Esophagus muscularis mucosa (tissue), 3 donors: Measurements from ENCODE around the gene DNAI2.

Experiments
- POLR2AphosphoS5 ChIP-seq, 2 donors: sonication (generic); formaldehyde crosslinking; IDR thresholded peaks; one replicate each; pipeline ENCODE4 v1.6.1; 2017; ENCODE audit warnings: antibody characterized with exemption in 2 of 2
- TF ChIP-seq, protein P1 (sequence below), 3 experiments: fragments of 200-600 bp in 2 of 3; fragments of 450-650 bp in 1 of 3; sonication (generic) in 2 of 3; IDR thresholded peaks; one replicate each; pipeline ENCODE4 v1.5.1; 2017 to 2019; ENCODE audit warnings: antibody characterized with exemption in 3 of 3, mild to moderate bottlenecking in 2 of 3, moderate library complexity in 1 of 3

DNA sequence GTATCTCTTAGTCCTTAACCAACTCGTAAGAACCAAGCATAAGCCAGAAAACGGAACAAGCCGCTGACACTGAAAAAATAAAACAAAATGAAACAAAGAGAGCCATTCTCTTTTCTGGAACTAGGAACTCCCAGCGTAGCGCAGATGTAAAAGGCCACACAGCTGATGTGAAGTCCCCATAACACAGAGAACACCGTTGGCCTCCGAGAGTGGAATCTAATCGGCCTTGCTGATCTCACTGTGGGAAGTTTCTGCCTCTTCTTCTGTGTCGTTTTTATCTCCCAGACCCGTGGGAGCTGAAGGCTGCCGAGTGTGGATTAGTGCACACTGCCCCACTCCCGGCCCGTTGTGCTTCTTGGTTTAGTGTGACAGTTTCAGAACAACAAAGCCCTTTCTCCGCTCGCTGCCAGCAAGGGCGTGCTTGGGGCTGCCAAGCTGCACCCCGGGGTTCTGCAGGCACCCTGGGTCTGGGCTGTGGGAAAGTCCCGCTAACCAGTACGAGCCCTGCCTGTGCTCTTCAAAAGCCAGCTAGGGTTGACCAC lies 38.9 kb upstream of the DNAI2 start:
- no peak for TF ChIP-seq POLR2AphosphoS5 (IDR thresholded peaks at IDR 0.05)
- TF ChIP-seq, protein P1, sequence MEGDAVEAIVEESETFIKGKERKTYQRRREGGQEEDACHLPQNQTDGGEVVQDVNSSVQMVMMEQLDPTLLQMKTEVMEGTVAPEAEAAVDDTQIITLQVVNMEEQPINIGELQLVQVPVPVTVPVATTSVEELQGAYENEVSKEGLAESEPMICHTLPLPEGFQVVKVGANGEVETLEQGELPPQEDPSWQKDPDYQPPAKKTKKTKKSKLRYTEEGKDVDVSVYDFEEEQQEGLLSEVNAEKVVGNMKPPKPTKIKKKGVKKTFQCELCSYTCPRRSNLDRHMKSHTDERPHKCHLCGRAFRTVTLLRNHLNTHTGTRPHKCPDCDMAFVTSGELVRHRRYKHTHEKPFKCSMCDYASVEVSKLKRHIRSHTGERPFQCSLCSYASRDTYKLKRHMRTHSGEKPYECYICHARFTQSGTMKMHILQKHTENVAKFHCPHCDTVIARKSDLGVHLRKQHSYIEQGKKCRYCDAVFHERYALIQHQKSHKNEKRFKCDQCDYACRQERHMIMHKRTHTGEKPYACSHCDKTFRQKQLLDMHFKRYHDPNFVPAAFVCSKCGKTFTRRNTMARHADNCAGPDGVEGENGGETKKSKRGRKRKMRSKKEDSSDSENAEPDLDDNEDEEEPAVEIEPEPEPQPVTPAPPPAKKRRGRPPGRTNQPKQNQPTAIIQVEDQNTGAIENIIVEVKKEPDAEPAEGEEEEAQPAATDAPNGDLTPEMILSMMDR (IDR thresholded peaks at IDR 0.05) = no peak
